ENCODE results near the gene PIK3AP1. TPM values are rescaled to one million over a fixed set of nuclear protein-coding genes. Genes with fewer than 3 reads are reported as not detected.

Gene PIK3AP1
- total and polyA plus RNA-seq, 2 of the 13 experiments (the other 11 are each of a cell fraction or from before 2014, with no cell fraction given): 3.6 to 13.8 TPM

GRCh38 chr10:96719850-96720421 is 378 bp downstream of the PIK3AP1 start (continued):
- 0 out of 2 replicates have a peak, but pooled peaks have one; percentile 16 for TF ChIP-seq HINFP (CRISPR knock-in tag; IDR thresholded peaks at IDR 0.05; ENCODE audit: low read depth)

GRCh38 chr10:96719200-96719599 is 1.1 kb downstream of the PIK3AP1 start:
- Histone ChIP-seq H4K20me1 (ENCODE audit: insufficient read depth, low read length) (no peaks in the 10 kb centered on the region), H3K4me3 (replicated peaks in 1 of 3; ENCODE audit: insufficient read depth in 1 of 3, low read depth in 2 of 3, low read length in 3 of 3) (no peak overlapping the region), H3K4me1 (ENCODE audit: insufficient read depth, low read length) (peaks cover 46% of the 10 kb centered on the region), H3K4me2 (ENCODE audit: low read depth, low read length) (peak overlapping the region; percentile 95), H3K9me3 (ENCODE audit: low read length) (no peaks in the 10 kb centered on the region), H3K79me2 (ENCODE audit: insufficient read depth, low read length) (no peaks in the 10 kb centered on the region), H3K27ac (ENCODE audit: extremely low read length, insufficient read depth, low read length) (no peak overlapping the region), H3K9ac (ENCODE audit: insufficient read depth, low read depth, low read length) (no peak overlapping the region), H3K36me3 (replicated peaks in 1 of 2; ENCODE audit: control insufficient read depth in 1 of 2, insufficient read depth in 2 of 2, low read length in 2 of 2) (no peaks in the 10 kb centered on the region), H3K27me3 (ENCODE audit: control insufficient read depth in 1 of 2, insufficient read depth in 2 of 2, low read length in 2 of 2) (peaks cover 0 to 7% of the 10 kb centered on the region in 2 experiments; a peak in 3 of 5 replicates), H2AFZ (ENCODE audit: low read length) (no peak overlapping the region)
- ATAC-seq (peak; percentile 6; the same call in 1 of the 3 replicates), DNase-seq (ENCODE audit: low spot score) (no peak), FAIRE-seq (no peak)
- ChIA-PET POLR2A (interaction anchor here (0.9 kb wide), 1 partner anchor 76 kb away, joined by 4 read pairs; no protein-coding TSS in a partner anchor), CTCF (ENCODE audit: low intra/inter-chr PET ratio, low total read pairs) (interaction anchor here (4.1 kb wide), 1 partner anchor 78 kb away, joined by 26 read pairs; no protein-coding TSS in a partner anchor)
- WGBS (ENCODE audit: low lambda C conversion rate): 40% methylated on average over 1 of the region's 1 CpG
- TSS peak; percentile 59 for BruUV-seq (replicated peaks)
- intact Hi-C loops (cut with micrococcal nuclease; ENCODE audit: unreplicated experiment): loop anchor here (5.0 kb wide), 1 partner anchor 47 kb away; no protein-coding TSS in a partner anchor
- in situ Hi-C loops (cut with HindIII; ENCODE audit: extremely low pct_ligation_motif_present, low pct_unique_long_range_greater_than_20kb): loop anchor here (5.0 kb wide), 1 partner anchor 77 kb away; no protein-coding TSS in a partner anchor
- TF ChIP-seq BCL6 (CRISPR knock-in tag; IDR thresholded peaks at IDR 0.05): 0 out of 2 replicates have a peak, but pooled peaks have one; percentile 14
- TF ChIP-seq PHF21A (CRISPR knock-in tag; IDR thresholded peaks at IDR 0.05): 0 out of 2 replicates have a peak, but pooled peaks have one; percentile 12
- TF ChIP-seq ZNF430 (CRISPR knock-in tag; IDR thresholded peaks at IDR 0.05): 0 out of 2 replicates have a peak, but pooled peaks have one; percentile 0
- TF ChIP-seq STAG1 (CRISPR knock-in tag; IDR thresholded peaks at IDR 0.05): peak; percentile 29
- TF ChIP-seq ZNF251 (CRISPR knock-in tag; IDR thresholded peaks at IDR 0.05): no peak
- TF ChIP-seq CTCF (CRISPR knock-in tag; IDR thresholded peaks at IDR 0.05): peak; percentile 46; the same call in 1 of the 2 replicates
